ENCODE data around the gene CSTPP1.

The CSTPP1 gene

GRCh38 chr11:46972343-46972742, 35.8 kb downstream of the CSTPP1 start:
- H3K4me3 ChIP-seq (ENCODE audit: insufficient read depth, low read length, poor library complexity, severe bottlenecking): no peak overlapping the region
- no peaks in the 10 kb centered on the region for H3K9me2 ChIP-seq (replicated peaks; ENCODE audit: insufficient read depth, low read length)
- no peak overlapping the region for H3K27ac ChIP-seq (ENCODE audit: low read depth, low read length)
- no peak overlapping the region for H2AFZ ChIP-seq (ENCODE audit: low read depth, low read length, severe bottlenecking)
- H3K4me2 ChIP-seq (ENCODE audit: low read depth, low read length, poor library complexity, severe bottlenecking): no peak overlapping the region
- no peak for TF ChIP-seq EZH2phosphoT487 (conservative IDR thresholded peaks at IDR 0.05; ENCODE audit: low read length)
- no peak for TF ChIP-seq CTCF (IDR thresholded peaks at IDR 0.05; ENCODE audit: insufficient read depth, low read length, poor library complexity, severe bottlenecking)
- H3K9ac ChIP-seq (ENCODE audit: low read length): no peak overlapping the region
- H3F3A ChIP-seq (ENCODE audit: insufficient read depth): no peaks in the 10 kb centered on the region
- H3K79me2 ChIP-seq (ENCODE audit: insufficient read depth, low read length): no peaks in the 10 kb centered on the region
- no peaks in the 10 kb centered on the region for H3K27me3 ChIP-seq (ENCODE audit: low read length)
- H4K20me1 ChIP-seq (ENCODE audit: low read depth, low read length): no peaks in the 10 kb centered on the region
- no peaks in the 10 kb centered on the region for H3K9me3 ChIP-seq (ENCODE audit: insufficient read depth, low read length)
- H3K36me3 ChIP-seq (ENCODE audit: low read length): no peaks in the 10 kb centered on the region

GRCh38 chr11:46972821-46973220, 36.3 kb downstream of the CSTPP1 start:
- Histone ChIP-seq H3K27ac (ENCODE audit: low read depth, low read length) (no peak overlapping the region), H4K20me1 (ENCODE audit: low read depth, low read length) (no peaks in the 10 kb centered on the region), H3K9ac (ENCODE audit: low read length) (no peak overlapping the region), H3K4me3 (ENCODE audit: insufficient read depth, low read length, poor library complexity, severe bottlenecking) (no peak overlapping the region), H3K9me2 (replicated peaks; ENCODE audit: insufficient read depth, low read length) (no peaks in the 10 kb centered on the region), H3K4me2 (ENCODE audit: low read depth, low read length, poor library complexity, severe bottlenecking) (no peak overlapping the region), H3K79me2 (ENCODE audit: insufficient read depth, low read length) (no peaks in the 10 kb centered on the region), H3K9me3 (ENCODE audit: insufficient read depth, low read length) (no peaks in the 10 kb centered on the region), H2AFZ (ENCODE audit: low read depth, low read length, severe bottlenecking) (no peak overlapping the region), H3K36me3 (ENCODE audit: low read length) (no peaks in the 10 kb centered on the region), H3K27me3 (ENCODE audit: low read length) (no peaks in the 10 kb centered on the region), H3F3A (ENCODE audit: insufficient read depth) (no peaks in the 10 kb centered on the region)
- TF ChIP-seq CTCF (IDR thresholded peaks at IDR 0.05; ENCODE audit: insufficient read depth, low read length, poor library complexity, severe bottlenecking) (no peak), EZH2phosphoT487 (conservative IDR thresholded peaks at IDR 0.05; ENCODE audit: low read length) (no peak)

- Histone ChIP-seq H3K79me2 (ENCODE audit: insufficient read depth, low read length) (no peaks in the 10 kb centered on the region), H3K27me3 (ENCODE audit: low read length) (no peaks in the 10 kb centered on the region), H3K9me2 (replicated peaks; ENCODE audit: insufficient read depth, low read length) (no peaks in the 10 kb centered on the region), H3K4me2 (ENCODE audit: low read depth, low read length, poor library complexity, severe bottlenecking) (no peak overlapping the region), H3K27ac (ENCODE audit: low read depth, low read length) (no peak overlapping the region), H2AFZ (ENCODE audit: low read depth, low read length, severe bottlenecking) (no peak overlapping the region), H3F3A (ENCODE audit: insufficient read depth) (no peaks in the 10 kb centered on the region), H3K4me3 (ENCODE audit: insufficient read depth, low read length, poor library complexity, severe bottlenecking) (no peak overlapping the region), H4K20me1 (ENCODE audit: low read depth, low read length) (no peaks in the 10 kb centered on the region; the same call in 1 of the 2 replicates), H3K9ac (ENCODE audit: low read length) (no peak overlapping the region), H3K36me3 (ENCODE audit: low read length) (no peaks in the 10 kb centered on the region), H3K9me3 (ENCODE audit: insufficient read depth, low read length) (no peaks in the 10 kb centered on the region)
- TF ChIP-seq EZH2phosphoT487 (conservative IDR thresholded peaks at IDR 0.05; ENCODE audit: low read length) (no peak), CTCF (IDR thresholded peaks at IDR 0.05; ENCODE audit: insufficient read depth, low read length, poor library complexity, severe bottlenecking) (no peak)
Observed at GRCh38 chr11:46976182-46976854, 39.8 kb downstream of the CSTPP1 start.
